GM12872 (cell line): ENCODE results near the gene TTK.

Experiments used
- TF ChIP-seq, protein P1 (sequence below): IDR thresholded peaks from 3 replicates; pipeline ENCODE4 v1.5.1; 2011; ENCODE audit warnings: low read depth, mild to moderate bottlenecking, low read length, moderate library complexity; ENCODE audit not compliant: insufficient read depth

TTK gene

DNA sequence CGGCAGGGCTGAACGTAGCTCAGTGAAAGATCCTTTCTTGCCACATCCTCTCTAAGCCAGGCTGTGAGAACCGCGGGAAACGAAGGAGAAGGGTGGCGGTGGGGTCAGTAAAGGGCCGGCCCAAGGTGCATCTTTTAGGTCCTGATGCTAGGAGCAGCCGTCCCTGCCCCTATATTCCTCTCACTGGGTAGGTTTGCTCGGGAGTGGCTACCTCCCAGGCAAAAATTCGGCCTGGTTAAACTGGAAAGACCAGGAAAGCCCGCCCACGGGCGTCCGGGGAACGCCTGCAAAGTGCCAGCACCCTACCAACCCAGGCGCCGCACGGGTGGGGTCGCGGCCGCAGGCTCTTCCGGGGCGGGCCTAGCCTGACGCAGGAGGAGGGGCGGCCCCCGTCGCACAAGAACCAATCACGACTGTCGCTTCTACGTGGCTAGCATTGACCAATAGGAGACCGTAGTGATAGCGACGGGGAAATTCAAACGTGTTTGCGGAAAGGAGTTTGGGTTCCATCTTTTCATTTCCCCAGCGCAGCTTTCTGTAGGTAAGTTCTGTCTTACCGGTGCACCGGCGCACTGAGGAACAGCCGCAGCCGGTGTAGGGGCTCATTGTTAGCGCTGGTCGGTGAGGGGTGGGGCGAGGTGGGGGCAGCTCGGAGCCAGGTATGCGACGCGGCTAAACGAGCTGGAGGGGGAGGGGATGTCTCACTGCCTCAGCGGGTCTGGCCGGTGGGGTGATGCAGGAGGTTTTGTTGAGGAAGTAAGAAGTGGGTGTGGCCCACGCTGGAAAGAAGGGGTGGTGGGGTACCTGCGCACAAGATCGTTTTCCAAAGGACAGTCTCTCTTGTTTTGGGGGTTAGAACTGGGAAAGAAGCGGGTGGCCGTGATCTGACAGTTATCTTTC, at the start of gene TTK:
Gene TTK, plus strand, starts transcription at position 477 of the 900 bp plus-strand sequence. CDS start 1,195 bp downstream, outside the sequence.
- TF ChIP-seq, protein P1, sequence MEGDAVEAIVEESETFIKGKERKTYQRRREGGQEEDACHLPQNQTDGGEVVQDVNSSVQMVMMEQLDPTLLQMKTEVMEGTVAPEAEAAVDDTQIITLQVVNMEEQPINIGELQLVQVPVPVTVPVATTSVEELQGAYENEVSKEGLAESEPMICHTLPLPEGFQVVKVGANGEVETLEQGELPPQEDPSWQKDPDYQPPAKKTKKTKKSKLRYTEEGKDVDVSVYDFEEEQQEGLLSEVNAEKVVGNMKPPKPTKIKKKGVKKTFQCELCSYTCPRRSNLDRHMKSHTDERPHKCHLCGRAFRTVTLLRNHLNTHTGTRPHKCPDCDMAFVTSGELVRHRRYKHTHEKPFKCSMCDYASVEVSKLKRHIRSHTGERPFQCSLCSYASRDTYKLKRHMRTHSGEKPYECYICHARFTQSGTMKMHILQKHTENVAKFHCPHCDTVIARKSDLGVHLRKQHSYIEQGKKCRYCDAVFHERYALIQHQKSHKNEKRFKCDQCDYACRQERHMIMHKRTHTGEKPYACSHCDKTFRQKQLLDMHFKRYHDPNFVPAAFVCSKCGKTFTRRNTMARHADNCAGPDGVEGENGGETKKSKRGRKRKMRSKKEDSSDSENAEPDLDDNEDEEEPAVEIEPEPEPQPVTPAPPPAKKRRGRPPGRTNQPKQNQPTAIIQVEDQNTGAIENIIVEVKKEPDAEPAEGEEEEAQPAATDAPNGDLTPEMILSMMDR, result no peak

DNA sequence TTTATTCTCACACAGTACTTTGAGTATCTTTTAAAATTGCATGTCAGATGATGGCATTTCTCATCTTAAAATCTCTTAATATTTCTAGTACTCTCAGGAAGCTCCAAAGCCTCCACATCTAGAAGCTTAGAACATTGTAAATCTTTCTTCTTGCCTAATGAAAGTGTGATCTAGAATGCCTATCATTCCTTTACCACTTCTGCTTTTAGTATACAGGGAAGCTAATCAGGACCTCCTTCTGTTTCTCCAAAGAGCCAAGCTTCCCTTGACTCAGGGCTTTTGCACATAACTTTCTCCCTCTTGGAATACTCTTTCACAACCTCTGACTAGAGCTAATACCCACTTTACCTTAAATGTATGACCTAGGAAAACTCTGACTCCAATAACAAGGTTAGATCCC, 49.6 kb upstream of the TTK start:
- TF ChIP-seq, protein P1, result no peak

DNA sequence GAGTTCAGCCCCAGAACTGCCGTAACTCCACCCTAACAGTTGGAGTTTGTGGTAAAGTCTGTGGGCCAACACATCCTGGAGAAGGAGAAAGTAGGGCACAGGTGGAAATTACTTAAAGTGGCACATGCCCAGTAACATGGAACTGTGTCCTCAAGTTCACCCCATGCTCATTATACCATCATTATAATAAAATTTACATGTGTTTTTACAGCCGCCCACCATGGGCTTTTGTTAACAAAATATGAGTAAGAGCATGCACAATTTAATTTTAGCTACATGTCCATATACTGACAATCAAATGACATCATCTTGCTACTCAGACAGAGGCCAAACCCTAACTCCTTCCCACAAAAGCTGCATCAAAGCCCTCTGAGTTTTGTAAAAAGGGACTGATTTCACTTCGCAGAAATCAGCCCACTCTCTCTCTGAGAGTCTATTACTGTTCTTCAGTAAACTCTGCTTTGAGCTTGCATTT, 39.8 kb upstream of the TTK start:
- TF ChIP-seq, protein P1, result no peak

DNA sequence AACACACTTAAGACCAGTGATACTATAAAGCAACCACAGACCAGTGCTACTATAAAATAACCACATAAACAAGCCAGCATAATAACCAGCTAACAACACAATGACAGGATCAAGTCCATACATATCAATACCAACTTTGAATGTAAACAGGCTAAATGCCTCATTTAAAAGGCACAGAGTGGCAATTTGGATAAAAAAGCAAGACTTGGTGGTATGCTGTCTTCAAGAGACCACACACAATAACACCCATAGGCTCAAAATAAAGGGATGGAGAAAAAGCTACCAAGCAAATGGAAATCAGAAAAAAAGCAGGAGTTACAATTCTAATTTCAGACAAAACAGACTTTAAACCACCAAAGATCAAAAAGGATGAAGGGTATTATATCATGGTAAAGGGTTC, 37.3 kb upstream of the TTK start:
- TF ChIP-seq, protein P1, result no peak

DNA sequence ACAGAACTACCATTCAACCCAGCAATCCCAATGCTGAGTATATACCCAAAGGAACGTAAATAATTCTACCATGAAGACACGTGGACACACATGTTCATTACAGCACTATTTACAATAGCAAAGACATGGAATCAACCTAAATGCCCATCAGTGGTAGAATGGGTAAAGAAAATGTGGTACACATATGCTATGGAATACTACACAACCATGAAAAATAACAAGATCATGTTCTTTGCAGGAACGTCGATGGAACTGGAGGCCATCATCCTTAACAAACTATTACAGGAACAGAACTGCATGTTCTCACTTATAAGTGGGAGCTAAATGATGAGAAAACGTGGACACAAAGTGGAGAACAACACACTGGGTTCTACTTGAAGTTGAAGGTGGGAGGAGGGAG, 34.7 kb upstream of the TTK start:
- TF ChIP-seq, protein P1, result no peak

DNA sequence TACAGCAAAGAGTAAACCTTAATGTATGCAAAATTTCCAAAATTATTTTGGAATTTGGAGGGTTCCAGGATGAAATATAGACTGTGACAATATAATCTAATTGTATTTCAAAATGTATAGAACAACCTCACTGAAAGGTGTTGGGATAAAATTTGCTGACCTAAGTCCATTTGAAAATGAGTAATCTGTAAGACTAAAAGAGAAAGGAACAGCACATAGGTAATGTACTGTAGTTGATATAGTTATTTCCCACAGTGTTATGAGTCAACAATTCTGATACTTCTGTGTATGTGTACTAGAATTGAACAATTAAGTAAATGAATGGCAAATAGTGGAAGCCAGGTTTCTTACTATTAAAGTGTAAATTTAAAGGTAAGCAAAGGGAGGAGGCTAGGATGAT, 33.3 kb upstream of the TTK start:
- TF ChIP-seq, protein P1, result no peak

DNA sequence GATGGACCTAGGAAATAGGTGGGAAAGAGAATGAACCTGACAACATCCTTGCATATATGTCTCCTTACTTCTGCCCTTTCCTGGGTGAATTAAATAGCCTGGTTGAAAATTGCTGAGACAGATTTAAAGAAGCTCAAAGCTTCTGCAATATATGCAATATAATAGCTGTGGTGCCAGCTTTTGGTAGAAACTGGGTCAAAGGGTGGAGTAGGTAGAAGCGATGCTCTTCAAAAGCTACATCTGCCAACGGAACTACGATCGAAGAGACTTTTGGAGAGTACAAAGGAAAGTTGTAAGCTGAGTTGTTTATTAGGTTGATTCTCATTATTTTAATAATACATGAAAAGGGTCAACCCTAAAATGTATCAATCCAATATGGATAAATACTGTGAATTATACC, 22.8 kb upstream of the TTK start:
- TF ChIP-seq, protein P1, result no peak
